SU-DHL-6 (cell line): Measurements from ENCODE around the gene SKP1.

Experiments
- H2AFZ ChIP-seq: fragments of 200-600 bp; sonication (generic); 2 replicates; pipeline ENCODE4 v1.6.1; 2014; ENCODE audit warnings: low read depth, mild to moderate bottlenecking, moderate library complexity, mixed read lengths, antibody characterized with exemption, low read length; ENCODE audit not compliant: severe bottlenecking
- H3F3A ChIP-seq: fragments of 200-600 bp; shearing (Covaris generic); 2 replicates; pipeline ENCODE4 v1.6.0; 2016; ENCODE audit warnings: antibody characterized with exemption, mild to moderate bottlenecking; ENCODE audit not compliant: insufficient read depth
- H3K27ac ChIP-seq: fragments of 200-600 bp; sonication (generic); 2 replicates; pipeline ENCODE4 v1.5.1; 2016; ENCODE audit warnings: low read depth, mild to moderate bottlenecking, low read length, moderate library complexity, mixed read lengths
- H3K27me3 ChIP-seq: fragments of 200-600 bp; sonication (generic), shearing (Covaris generic); 2 replicates; pipeline ENCODE4 v1.6.0; 2014; ENCODE audit warnings: mild to moderate bottlenecking, low read length
- H3K36me3 ChIP-seq: fragments of 200-600 bp; sonication (generic); 2 replicates; pipeline ENCODE4 v1.6.1; 2014; ENCODE audit warnings: mild to moderate bottlenecking, low read length, mixed read lengths
- H3K4me2 ChIP-seq: fragments of 300-600, 200-600 bp; shearing (Covaris generic), sonication (generic); 2 replicates; pipeline ENCODE4 v1.6.0; 2014; ENCODE audit warnings: low read length, low read depth, mild to moderate bottlenecking; ENCODE audit not compliant: poor library complexity, severe bottlenecking
- H3K4me3 ChIP-seq: fragments of 200-600 bp; sonication (generic); 2 replicates; pipeline ENCODE4 v1.5.1; 2014; ENCODE audit warnings: antibody characterized with exemption, low read length, mild to moderate bottlenecking, mixed read lengths; ENCODE audit not compliant: insufficient read depth, poor library complexity, severe bottlenecking
- H3K79me2 ChIP-seq: fragments of 200-600 bp; sonication (generic); 2 replicates; pipeline ENCODE4 v1.6.1; 2014; ENCODE audit warnings: mild to moderate bottlenecking, low read length, moderate library complexity; ENCODE audit not compliant: insufficient read depth
- H3K9ac ChIP-seq: fragments of 200-600 bp; sonication (generic); 2 replicates; pipeline ENCODE4 v1.7.0; 2014; ENCODE audit warnings: mild to moderate bottlenecking, low read length
- H3K9me2 ChIP-seq: fragments of 200-600 bp; sonication (generic); replicated peaks from 2 replicates; pipeline ENCODE4 v1.6.1; 2014; ENCODE audit warnings: low read length; ENCODE audit not compliant: insufficient read depth
- H3K9me3 ChIP-seq: fragments of 200-600 bp; sonication (generic); 2 replicates; pipeline ENCODE4 v1.6.1; 2014; ENCODE audit warnings: low read length, mixed read lengths; ENCODE audit not compliant: insufficient read depth
- H4K20me1 ChIP-seq: fragments of 200-600 bp; sonication (generic); 2 replicates; pipeline ENCODE4 v1.6.1; 2014; ENCODE audit warnings: low read depth, mild to moderate bottlenecking, antibody characterized with exemption, low read length, moderate library complexity, mixed read lengths
- EZH2phosphoT487 ChIP-seq: fragments of 200-600 bp; sonication (generic), shearing (Covaris generic); conservative IDR thresholded peaks from 2 replicates; pipeline ENCODE4 v1.6.1; 2018; ENCODE audit warnings: mild to moderate bottlenecking, antibody characterized with exemption, low read length, moderate library complexity, mixed read lengths
- TF ChIP-seq, protein P1 (sequence below): fragments of 200-600 bp; sonication (generic); IDR thresholded peaks from one replicate; pipeline ENCODE4 v1.5.1; 2017; ENCODE audit warnings: antibody characterized with exemption, mild to moderate bottlenecking, low read length, moderate library complexity; ENCODE audit not compliant: insufficient read depth, poor library complexity, severe bottlenecking

Gene SKP1

DNA sequence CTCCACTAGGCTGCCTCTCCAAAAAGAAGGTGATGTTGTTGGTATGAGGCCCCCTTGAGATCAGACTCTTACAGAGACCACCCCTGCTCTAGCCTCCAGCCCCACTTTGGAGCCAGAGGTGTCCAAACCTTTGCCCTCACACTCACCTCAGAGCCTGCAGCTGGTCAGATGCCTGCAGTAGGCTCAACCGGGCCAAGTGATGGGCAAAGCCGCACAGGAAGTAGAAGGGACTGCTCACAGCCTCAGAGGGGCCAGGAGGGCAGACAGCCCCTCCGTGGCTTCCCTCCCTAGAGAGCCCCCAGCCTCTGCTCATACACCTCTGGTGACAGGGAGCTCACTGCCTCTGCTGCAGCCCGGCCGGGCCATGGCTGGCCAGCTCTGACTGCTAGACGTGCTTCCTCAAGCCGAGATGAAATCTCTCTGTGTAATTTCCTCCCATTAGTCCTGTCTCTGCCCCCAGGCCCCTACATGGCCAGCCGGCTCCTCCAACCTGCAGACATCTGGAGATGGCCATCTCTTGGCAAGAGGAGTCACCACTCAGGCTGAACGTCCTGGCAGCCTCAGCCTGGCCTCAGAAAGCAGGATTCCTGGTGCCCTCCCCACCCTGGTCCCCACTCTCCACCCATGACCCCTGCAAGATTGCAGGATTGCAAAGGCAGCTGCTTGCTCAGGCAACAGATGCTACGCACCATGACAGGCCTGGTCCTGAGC is 69.6 kb downstream of the SKP1 start:
- Histone ChIP-seq H3K4me2 (no peak overlapping the region), H3K79me2 (no peaks in the 10 kb centered on the region), H3K9me2 (no peaks in the 10 kb centered on the region), H3K27ac (no peak overlapping the region), H3K9ac (no peak overlapping the region), H3K36me3 (no peaks in the 10 kb centered on the region), H4K20me1 (no peaks in the 10 kb centered on the region), H2AFZ (no peak overlapping the region), H3K9me3 (no peaks in the 10 kb centered on the region), H3K27me3 (no peaks in the 10 kb centered on the region), H3F3A (no peaks in the 10 kb centered on the region), H3K4me3 (no peak overlapping the region)
- TF ChIP-seq, protein P1, sequence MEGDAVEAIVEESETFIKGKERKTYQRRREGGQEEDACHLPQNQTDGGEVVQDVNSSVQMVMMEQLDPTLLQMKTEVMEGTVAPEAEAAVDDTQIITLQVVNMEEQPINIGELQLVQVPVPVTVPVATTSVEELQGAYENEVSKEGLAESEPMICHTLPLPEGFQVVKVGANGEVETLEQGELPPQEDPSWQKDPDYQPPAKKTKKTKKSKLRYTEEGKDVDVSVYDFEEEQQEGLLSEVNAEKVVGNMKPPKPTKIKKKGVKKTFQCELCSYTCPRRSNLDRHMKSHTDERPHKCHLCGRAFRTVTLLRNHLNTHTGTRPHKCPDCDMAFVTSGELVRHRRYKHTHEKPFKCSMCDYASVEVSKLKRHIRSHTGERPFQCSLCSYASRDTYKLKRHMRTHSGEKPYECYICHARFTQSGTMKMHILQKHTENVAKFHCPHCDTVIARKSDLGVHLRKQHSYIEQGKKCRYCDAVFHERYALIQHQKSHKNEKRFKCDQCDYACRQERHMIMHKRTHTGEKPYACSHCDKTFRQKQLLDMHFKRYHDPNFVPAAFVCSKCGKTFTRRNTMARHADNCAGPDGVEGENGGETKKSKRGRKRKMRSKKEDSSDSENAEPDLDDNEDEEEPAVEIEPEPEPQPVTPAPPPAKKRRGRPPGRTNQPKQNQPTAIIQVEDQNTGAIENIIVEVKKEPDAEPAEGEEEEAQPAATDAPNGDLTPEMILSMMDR: no peak
- no peak for TF ChIP-seq EZH2phosphoT487

DNA sequence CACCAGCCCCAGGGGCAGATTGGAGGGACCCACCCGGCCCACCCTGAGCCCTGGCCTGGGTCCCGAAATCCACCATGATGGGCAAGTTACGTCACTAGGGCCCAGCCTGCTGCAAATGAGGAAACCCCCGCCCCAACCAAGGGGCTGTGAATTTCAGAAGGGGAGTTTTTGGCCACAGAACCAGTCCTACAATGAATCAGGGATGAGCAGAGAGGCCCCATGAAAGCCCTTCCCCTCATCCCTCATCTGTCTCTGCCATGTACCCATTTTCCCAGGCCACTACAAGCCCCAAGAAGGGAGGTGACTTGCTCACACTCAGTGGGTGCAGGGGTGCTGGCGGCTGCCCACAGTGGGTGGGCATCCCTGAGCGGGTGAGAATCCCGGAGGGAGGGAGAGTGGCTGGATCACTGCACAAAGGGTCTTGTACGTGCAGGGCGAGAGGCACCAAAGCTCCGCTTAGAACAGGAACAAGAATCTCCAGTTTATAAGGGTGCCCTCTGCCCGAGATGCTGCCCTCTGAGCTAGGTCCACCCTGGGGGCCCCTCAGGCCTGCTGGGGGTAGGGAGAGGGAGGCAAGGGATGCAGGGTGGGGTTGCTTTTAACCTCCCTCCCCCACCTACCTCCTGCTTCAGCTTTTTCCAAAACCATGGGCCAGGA is 72.6 kb downstream of the SKP1 start:
- no peak overlapping the region for H2AFZ ChIP-seq
- H3K9me3 ChIP-seq: no peaks in the 10 kb centered on the region
- H3K4me3 ChIP-seq: no peak overlapping the region
- no peak overlapping the region for H3K4me2 ChIP-seq
- H3K9ac ChIP-seq: no peak overlapping the region
- no peaks in the 10 kb centered on the region for H3K27me3 ChIP-seq
- H3K36me3 ChIP-seq: no peaks in the 10 kb centered on the region
- no peaks in the 10 kb centered on the region for H4K20me1 ChIP-seq
- no peak overlapping the region for H3K27ac ChIP-seq
- no peaks in the 10 kb centered on the region for H3K9me2 ChIP-seq
- no peak for TF ChIP-seq EZH2phosphoT487
- TF ChIP-seq, protein P1: no peak
- H3F3A ChIP-seq: no peaks in the 10 kb centered on the region
- H3K79me2 ChIP-seq: no peaks in the 10 kb centered on the region

DNA sequence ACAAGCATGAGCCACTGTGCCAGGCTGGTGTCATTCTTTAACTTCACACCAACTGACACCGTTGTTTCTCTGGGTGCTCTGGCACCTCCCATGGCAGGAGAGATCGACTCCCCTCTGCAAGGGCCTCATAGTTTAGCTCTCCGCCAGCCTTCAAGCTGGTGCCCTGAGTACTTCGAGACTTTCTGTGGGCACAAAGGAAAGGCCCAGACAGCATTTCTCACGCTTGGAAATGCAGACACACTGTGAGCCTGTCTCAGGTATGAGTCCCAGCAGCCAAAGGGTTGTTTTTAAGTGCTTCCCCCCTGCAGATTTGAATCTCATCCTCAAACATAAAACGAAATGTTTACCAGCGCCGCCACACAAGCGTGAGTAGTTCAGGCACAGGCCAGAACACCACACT is 73.4 kb downstream of the SKP1 start:
- Histone ChIP-seq H3K27me3 (no peaks in the 10 kb centered on the region), H4K20me1 (no peaks in the 10 kb centered on the region), H3K4me2 (no peak overlapping the region), H3K9me3 (no peaks in the 10 kb centered on the region), H3K9me2 (no peaks in the 10 kb centered on the region), H3K27ac (no peak overlapping the region), H3K9ac (no peak overlapping the region), H2AFZ (no peak overlapping the region), H3F3A (no peaks in the 10 kb centered on the region), H3K4me3 (no peak overlapping the region), H3K36me3 (no peaks in the 10 kb centered on the region), H3K79me2 (no peaks in the 10 kb centered on the region)
- TF ChIP-seq EZH2phosphoT487: no peak
- TF ChIP-seq, protein P1: no peak
